Liver (tissue), 9 donors: ENCODE results near the gene MBNL3. TPM values are rescaled to one million over a fixed set of nuclear protein-coding genes. Genes with fewer than 3 reads are reported as not detected.

Experiments used
- DNase-seq: peaks from one replicate; pipeline ENCODE4 v3.0.0-alpha.2; 2017; ENCODE audit warnings: low spot score
- H3K27ac ChIP-seq, 2 donors: one replicate each; pipeline ENCODE4 v1.7.0; 2013; ENCODE audit warnings: inconsistent platforms in 2 of 2, low read length in 2 of 2, control low read depth in 1 of 2, low read depth in 1 of 2, mild to moderate bottlenecking in 1 of 2
- H3K27me3 ChIP-seq, 4 donors: one replicate each; pipeline versions ENCODE4 v1.6.1 to v1.7.0; 2013; ENCODE audit warnings: low read length in 3 of 4, inconsistent platforms in 1 of 4, mild to moderate bottlenecking in 1 of 4, moderate library complexity in 1 of 4; ENCODE audit not compliant: control insufficient read depth in 4 of 4, insufficient read depth in 4 of 4
- H3K36me3 ChIP-seq, 4 donors: one replicate each; pipeline versions ENCODE4 v1.6.1 to v1.7.0; 2013; ENCODE audit warnings: low read length in 3 of 4, mild to moderate bottlenecking in 3 of 4, low read depth in 1 of 4, moderate library complexity in 1 of 4; ENCODE audit not compliant: control insufficient read depth in 4 of 4, insufficient read depth in 3 of 4
- H3K4me1 ChIP-seq, 4 donors: one replicate each; pipeline versions ENCODE4 v1.6.1 to v1.7.0; 2013; ENCODE audit warnings: low read length in 3 of 4, mild to moderate bottlenecking in 3 of 4, moderate library complexity in 1 of 4; ENCODE audit not compliant: control insufficient read depth in 4 of 4, insufficient read depth in 4 of 4
- H3K4me3 ChIP-seq, 3 donors: one replicate each; pipeline versions ENCODE4 v1.6.1 to v1.7.0; 2013; ENCODE audit warnings: low read length in 3 of 3, control low read depth in 1 of 3, low read depth in 1 of 3, mild to moderate bottlenecking in 1 of 3
- H3K9ac ChIP-seq, 2 donors: one replicate each; pipeline ENCODE4 v1.7.0; 2013; ENCODE audit warnings: low read length in 2 of 2, mild to moderate bottlenecking in 2 of 2, moderate library complexity in 2 of 2, control low read depth in 1 of 2, low read depth in 1 of 2
- H3K9me3 ChIP-seq, 4 donors: one replicate each; pipeline versions ENCODE4 v1.6.1 to v1.7.0; 2013; ENCODE audit warnings: low read length in 3 of 4; ENCODE audit not compliant: control insufficient read depth in 4 of 4
- ATF3 ChIP-seq: IDR thresholded peaks from 2 replicates; pipeline ENCODE4 v1.6.1; 2016; ENCODE audit warnings: antibody characterized with exemption
- CTCF ChIP-seq: fragments of 150-350 bp; IDR thresholded peaks from 2 replicates; pipeline ENCODE4 v1.5.1; 2017; ENCODE audit warnings: improper control_type of control experiment, low read depth, low read length; ENCODE audit not compliant: missing input control
- EGR1 ChIP-seq, 2 donors: IDR thresholded peaks; 2 replicates each; pipeline ENCODE4 v1.6.1; 2016 to 2018; ENCODE audit warnings: antibody characterized with exemption in 2 of 2, low read depth in 2 of 2
- FOXA1 ChIP-seq: IDR thresholded peaks from 2 replicates; pipeline ENCODE4 v1.6.1; 2016; ENCODE audit warnings: antibody characterized with exemption
- FOXA2 ChIP-seq: IDR thresholded peaks from 2 replicates; pipeline ENCODE4 v1.6.1; 2016; ENCODE audit warnings: antibody characterized with exemption
- GABPA ChIP-seq, 2 donors: IDR thresholded peaks in 1 of 2; conservative IDR thresholded peaks in 1 of 2; 2 replicates each; pipeline ENCODE4 v1.6.1; 2016; ENCODE audit warnings: antibody characterized with exemption in 2 of 2, mild to moderate bottlenecking in 1 of 2, moderate library complexity in 1 of 2
- HNF4A ChIP-seq, 2 donors: conservative IDR thresholded peaks; 2 replicates each; pipeline ENCODE4 v1.6.1; 2016; ENCODE audit warnings: antibody characterized with exemption in 2 of 2, mild to moderate bottlenecking in 2 of 2
- HNF4G ChIP-seq: IDR thresholded peaks from 2 replicates; pipeline ENCODE4 v1.6.1; 2016; ENCODE audit warnings: antibody characterized with exemption
- JUND ChIP-seq, 2 donors: IDR thresholded peaks; 2 replicates each; pipeline ENCODE4 v1.6.1; 2016; ENCODE audit warnings: antibody characterized with exemption in 2 of 2
- MAX ChIP-seq: IDR thresholded peaks from 2 replicates; pipeline ENCODE4 v1.6.1; 2016; ENCODE audit warnings: antibody characterized with exemption
- NR2F2 ChIP-seq: IDR thresholded peaks from 2 replicates; pipeline ENCODE4 v1.6.1; 2016; ENCODE audit warnings: antibody characterized with exemption
- RAD21 ChIP-seq, 2 donors: IDR thresholded peaks; 2 replicates each; pipeline ENCODE4 v1.6.1; 2016; ENCODE audit warnings: antibody characterized with exemption in 2 of 2, mild to moderate bottlenecking in 2 of 2
- REST ChIP-seq: IDR thresholded peaks from 2 replicates; pipeline ENCODE4 v1.6.1; 2016; ENCODE audit warnings: antibody characterized with exemption, mild to moderate bottlenecking
- RXRA ChIP-seq, 2 donors: IDR thresholded peaks; 2 replicates each; pipeline ENCODE4 v1.6.1; 2017 to 2018; ENCODE audit warnings: antibody characterized with exemption in 2 of 2, mild to moderate bottlenecking in 1 of 2
- SP1 ChIP-seq: IDR thresholded peaks from 2 replicates; pipeline ENCODE4 v1.6.1; 2018; ENCODE audit warnings: antibody characterized with exemption, mild to moderate bottlenecking
- TAF1 ChIP-seq: conservative IDR thresholded peaks from 2 replicates; pipeline ENCODE4 v1.6.1; 2016; ENCODE audit warnings: antibody characterized with exemption, mild to moderate bottlenecking
- YY1 ChIP-seq: IDR thresholded peaks from 2 replicates; pipeline ENCODE4 v1.6.1; 2016; ENCODE audit warnings: antibody characterized with exemption, mild to moderate bottlenecking
- ZBTB33 ChIP-seq: IDR thresholded peaks from 2 replicates; pipeline ENCODE4 v1.6.1; 2016; ENCODE audit warnings: antibody characterized with exemption
- WGBS: extraction: QIAGEN DNeasy Blood & Tissue Kit; methylation state at CpG from one replicate; pipeline ENCODE4 v1.1.7; 2013; 5-methylcytosine and 5-hydroxymethylcytosine counted together
- polyA plus RNA-seq, 2 donors: library from polyadenylated mRNA; stranded (reverse) in 1 of 2; unstranded in 1 of 2; fragments of 200-250 nt in 1 of 2; fragments of >200 nt in 1 of 2; fragmentation: Nextera tagmentation in 1 of 2; extraction: Ambion mirVana in 1 of 2; gene quantifications; one replicate each; pipeline versions ENCODE4 v1.2.1 to v1.2.3, GENCODE V29; 2013 to 2015
- total RNA-seq, 2 donors: library from RNA; depleted of rRNA; stranded (reverse); fragments of >200 nt; gene quantifications; one replicate each; pipeline ENCODE4 v1.2.3, GENCODE V29; 2014
- donor health status: healthy.
- donor health status: healthy.
- donor health status: healthy.
- donor health status: healthy.
- donor health status: healthy.

MBNL3 gene
- total and polyA plus RNA-seq, 4 donors, result 20.6 to 149 (median 82.3) TPM

- WGBS, result 79% methylated on average over 2 of the region's 2 CpGs
- Histone ChIP-seq H3K4me3 (no peak overlapping the region), H3K4me1 (no peaks in the 10 kb centered on the region), H3K27ac (no peak overlapping the region), H3K9me3 (peaks cover 0 to 2% (median 0%) of the 10 kb centered on the region in 4 donors), H3K27me3 (no peaks in the 10 kb centered on the region), H3K36me3 (no peaks in the 10 kb centered on the region), H3K9ac (no peak overlapping the region)
- TF ChIP-seq ZBTB33 (no peak), RAD21 (IDR thresholded peaks at IDR 0.05) (no peak), FOXA2 (no peak), TAF1 (no peak), YY1 (no peak), EGR1 (IDR thresholded peaks at IDR 0.05; ENCODE audit: low read depth in 2 of 2) (no peak), HNF4G (no peak), FOXA1 (no peak), JUND (IDR thresholded peaks at IDR 0.05) (no peak), MAX (no peak), NR2F2 (no peak), HNF4A (conservative IDR thresholded peaks at IDR 0.05) (no peak), GABPA (IDR thresholded peaks at IDR 0.05 in 1 of 2, conservative IDR thresholded peaks at IDR 0.05 in 1 of 2) (no peak), CTCF (no peak), SP1 (no peak), ATF3 (no peak), REST (no peak), RXRA (IDR thresholded peaks at IDR 0.05) (no peak)
- DNase-seq, result no peak
Measured at GRCh38 chrX:132336172-132336571, 152.7 kb downstream of the MBNL3 start.
